Measurements from ENCODE around the gene NTMT1. TPM values are rescaled to one million over a fixed set of nuclear protein-coding genes. Genes with fewer than 3 reads are reported as not detected.

The NTMT1 gene
- total RNA-seq, 2 donors from 2014 or later, result 43.4 to 53.8 TPM

DNA sequence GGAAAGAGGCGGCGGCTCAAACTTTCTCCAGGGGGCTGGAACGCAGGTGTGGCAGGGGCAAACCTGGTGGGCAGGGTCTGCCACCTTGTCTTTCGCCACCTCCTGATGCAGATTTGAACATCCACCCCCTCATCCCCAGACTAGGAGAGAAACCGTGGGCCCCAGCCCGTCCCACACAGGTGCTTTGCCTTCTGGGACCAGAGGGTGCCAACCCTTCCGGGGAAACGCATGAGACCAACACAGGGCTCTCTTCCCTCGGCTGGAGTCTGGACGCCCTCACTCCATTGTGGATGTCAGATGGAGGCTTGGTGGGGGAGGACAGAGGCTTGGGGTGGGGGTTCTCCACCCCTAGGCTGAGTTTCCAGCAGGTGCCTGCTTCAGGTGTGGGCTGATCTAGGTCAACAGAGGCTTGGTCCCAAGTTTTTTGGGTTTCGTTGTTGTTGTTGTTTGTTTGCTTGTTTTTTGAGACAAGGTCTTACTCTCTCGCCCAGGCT lies 14.6 kb upstream of the NTMT1 start:
- DNase-seq (no peak), ATAC-seq (no peak)
- intact Hi-C loops (cut with DNase I), result loop anchor here (2.0 to 10.0 kb wide), 4 partner anchors 277 to 473 kb away; partner anchors contain the start of gene IER5L (in 1 of the 2)

DNA sequence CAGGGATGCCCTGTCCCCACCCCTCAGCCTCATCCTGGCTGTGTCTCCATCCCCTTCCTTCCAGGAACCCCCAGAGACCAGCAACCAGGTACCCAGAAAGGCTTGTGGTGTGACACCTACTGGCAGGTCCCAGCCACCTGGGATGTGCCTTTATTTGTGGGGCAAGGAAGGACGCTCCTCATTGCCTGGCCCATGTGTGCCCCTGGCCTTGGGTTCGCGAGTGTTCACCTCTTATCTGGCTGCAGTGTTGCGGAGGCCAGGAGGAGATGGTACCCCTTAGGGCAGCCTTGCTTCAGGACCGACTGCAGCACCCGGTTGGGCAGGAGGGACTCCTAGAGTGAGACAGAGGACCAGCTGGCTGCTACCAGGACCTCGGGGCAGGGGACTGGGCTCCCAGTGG lies 13.8 kb upstream of the NTMT1 start:
- intact Hi-C loops (cut with DNase I), result loop anchor here (10.0 kb wide), 2 partner anchors 277 to 437 kb away; partner anchors contain the start of gene IER5L (in 1 of the 2)
- no peak for ATAC-seq
- DNase-seq, result no peak

DNA sequence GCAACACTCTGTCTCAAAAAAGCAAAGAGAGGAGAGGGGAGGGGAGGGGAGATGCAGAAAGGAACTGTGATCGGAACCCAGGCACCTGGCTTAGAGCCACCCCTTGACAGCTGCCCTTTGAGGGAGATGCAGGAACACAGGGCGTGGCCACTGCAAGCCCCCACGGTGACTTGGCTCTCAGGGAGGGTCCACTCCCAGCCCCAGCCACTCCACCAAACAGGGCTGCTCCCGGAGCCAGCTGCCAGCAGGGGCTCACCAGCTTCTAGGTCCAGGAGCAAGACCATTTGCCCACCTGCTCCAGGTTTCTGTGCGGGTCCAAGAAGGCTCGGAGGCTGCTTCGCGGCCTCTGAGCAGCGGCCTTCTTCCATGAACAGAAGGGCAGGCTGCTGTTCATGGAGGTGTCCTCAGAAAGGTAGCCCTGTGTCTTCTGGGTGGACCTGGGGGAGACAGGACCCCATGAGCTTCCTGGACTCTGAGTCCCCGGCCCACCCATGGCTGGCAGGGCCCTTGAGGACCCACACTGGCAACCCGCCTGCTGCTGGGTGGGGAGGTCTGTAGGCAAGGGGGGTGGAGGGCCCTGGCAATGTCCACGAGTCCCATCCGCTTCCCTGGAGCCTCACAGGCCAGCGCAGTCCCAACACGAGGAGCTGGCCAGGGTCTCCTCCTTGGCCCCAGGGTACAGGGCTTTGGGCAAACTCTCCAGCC lies 13.0 kb upstream of the NTMT1 start:
- DNase-seq, result no peak

DNA sequence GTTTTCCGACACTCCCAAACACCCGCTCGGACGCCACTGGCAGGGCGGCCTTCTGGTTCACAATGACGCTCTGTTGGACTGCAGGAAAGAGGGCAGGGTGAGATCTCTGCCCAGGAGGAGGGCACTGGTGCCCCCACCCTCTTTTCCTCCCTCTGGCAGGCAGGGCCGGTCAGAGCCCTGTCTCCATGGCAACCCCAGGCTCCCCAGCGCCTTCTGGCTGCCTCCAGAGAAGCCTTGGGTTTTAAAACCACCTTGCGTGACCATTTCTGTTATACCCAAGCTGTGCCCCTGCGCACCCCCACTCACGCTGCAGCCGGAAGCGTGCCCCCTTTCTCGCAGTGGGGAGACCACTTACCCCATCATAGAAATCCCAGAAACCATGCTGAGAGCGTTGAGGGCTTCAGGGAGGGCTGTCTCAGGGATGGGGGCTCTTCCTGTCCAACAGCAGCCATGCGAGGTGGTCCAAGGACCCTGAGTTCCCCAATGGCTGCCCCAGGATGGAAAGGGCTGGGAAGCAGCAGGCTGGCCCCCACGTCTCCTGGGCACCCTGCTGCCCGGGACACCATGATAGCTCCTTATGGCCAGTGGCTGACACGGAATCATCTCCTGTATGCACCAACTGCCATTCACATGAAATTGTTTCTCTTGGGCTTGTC lies 12.3 kb upstream of the NTMT1 start:
- DNase-seq (no peak), ATAC-seq (peak in 1 of 2 donors; percentile 15)
- intact Hi-C loops (cut with DNase I), result loop anchor here (10.0 kb wide), 2 partner anchors 279 to 439 kb away; partner anchors contain the start of gene IER5L (in 1 of the 2)

More for the DNA sequence above, 13.0 kb upstream of the NTMT1 start:
- intact Hi-C loops (cut with DNase I), result loop anchor here (10.0 kb wide), 2 partner anchors 278 to 438 kb away; partner anchors contain the start of gene IER5L (in 1 of the 2)
- ATAC-seq, result no peak

DNA sequence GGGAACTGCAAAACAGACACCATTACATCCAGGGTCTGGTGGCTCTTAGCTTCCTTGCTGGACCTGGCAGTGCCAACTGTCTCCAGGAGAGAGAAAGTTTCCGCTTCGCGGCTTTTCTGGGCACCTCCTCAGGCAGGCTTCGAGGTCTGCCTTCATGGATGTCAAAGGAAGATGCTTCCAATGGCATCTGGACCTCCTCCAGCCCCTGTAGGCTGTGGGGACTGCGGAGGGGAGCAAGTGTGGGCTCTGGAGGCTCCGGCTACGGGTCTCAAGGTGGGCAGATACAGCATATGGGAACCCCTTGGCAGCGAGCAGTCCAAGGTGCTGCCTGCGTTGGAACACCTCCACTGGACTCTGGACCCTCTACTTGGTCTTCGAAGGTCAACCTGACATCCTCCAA lies 11.0 kb upstream of the NTMT1 start:
- intact Hi-C loops (cut with DNase I), result loop anchor here (10.0 kb wide), 2 partner anchors 280 to 440 kb away; partner anchors contain the start of gene IER5L (in 1 of the 2)
- ATAC-seq (no peak), DNase-seq (no peak)

DNA sequence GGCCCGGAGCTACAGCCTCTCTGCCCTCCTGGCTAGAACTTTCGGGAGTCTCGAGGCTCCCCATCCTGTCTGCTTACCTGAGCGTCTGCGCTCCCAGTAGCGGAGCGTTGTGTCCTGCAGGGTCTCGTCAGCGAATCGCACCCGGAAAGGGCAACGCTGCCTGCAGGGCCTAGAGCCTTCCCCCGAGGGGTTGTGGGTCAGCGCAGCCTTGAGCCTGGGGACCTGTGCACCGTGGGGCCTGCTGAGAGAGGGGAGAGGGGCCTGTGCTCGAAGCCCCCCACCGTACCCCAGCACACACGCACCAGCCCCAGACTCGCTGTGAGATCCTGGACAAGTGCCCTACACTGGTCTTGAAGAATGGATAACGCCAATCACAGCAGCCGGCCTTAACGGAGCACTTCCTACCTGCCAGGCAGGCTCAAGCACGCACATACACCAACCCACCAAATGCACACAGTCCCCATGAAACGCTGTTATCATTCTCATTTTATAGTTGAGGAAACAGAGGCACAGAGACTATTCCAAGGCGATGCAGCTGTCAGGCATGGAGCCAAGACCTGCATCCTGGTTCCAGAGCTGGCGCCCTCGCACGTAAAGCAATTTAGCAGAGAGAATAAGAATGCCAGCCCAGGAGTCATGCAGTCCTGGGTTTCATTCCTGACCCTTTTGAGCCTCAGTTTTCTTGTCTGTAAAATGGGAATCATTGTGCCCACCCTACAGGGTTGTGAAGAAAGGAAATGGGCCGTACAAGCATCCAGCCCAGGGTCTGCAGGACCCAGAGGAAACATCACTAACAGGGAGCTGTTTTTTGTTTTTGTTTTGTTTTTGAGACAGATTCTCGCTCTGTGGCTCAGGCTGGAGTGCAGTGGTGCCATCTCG lies 10.3 kb upstream of the NTMT1 start:
- ATAC-seq (no peak), DNase-seq (no peak)
- intact Hi-C loops (cut with DNase I), result loop anchor here (10.0 kb wide), 2 partner anchors 281 to 441 kb away; partner anchors contain the start of gene IER5L (in 1 of the 2)

DNA sequence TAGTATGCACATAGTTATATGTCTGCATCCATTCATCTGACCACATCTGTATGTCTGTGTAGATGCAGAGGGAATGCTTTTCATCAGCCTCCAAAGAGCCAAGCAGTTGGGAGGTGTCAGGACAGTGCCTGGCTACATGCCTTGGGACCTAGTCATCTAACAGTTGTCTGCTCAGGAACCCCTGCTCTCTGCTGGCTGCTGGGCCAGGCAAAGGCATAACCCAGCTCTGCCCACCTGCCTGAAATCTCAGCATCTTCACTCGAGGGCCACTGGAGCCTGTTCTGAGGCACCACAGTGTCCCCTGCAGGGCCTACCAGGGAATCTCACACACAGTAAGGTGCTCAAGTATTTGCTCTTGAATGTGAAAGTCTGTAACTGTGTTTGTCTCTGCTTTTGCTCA lies 8.8 kb upstream of the NTMT1 start:
- intact Hi-C loops (cut with DNase I), result loop anchor here (10.0 kb wide), 2 partner anchors 282 to 442 kb away; partner anchors contain the start of gene IER5L (in 1 of the 2)
- DNase-seq (no peak), ATAC-seq (peak in 1 of 2 donors; percentile 6)

DNA sequence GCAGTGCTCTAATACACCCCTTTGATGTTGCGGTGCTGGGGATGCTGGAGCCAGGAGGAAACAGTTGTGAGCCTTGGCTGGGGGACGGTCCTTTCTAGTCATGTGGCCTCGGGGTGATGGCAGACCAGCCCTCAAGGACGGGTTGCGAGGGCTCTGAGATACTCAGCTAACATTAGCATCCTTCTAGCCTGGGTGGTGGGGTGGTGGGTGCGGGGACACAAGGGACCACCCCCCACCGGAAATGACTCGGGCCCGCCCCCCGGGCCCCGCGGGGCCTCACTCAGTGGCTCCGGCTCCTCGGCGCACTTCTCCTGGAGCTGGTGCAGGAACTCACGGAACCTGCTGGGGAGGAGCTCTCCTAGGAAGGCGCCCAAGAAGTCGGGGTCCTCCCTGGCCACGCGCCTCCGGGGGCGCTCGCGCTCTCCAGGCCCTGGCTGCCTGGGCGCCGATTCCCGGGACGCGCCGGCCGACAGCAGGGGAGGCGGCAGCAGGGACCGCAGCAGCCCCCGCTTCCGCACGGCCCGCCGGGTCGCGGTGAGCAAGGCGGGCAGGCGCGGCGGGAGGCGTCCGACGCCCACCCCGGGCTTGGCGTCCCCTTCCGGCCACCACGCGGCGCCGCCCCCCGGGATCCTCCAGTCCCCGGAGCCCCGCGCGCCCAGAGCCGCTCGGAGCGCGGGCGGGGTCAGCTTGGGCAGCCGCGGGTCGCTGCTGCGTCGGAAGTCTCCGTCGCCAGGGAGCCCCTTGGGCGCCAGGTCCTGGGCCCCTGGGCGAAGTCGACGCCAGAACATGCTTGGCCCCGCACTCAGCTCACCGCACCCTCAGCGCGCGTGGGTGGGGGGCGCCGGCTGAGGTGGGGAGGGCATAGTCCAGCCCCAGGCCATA lies 5.9 kb upstream of the NTMT1 start:
- DNase-seq (no peak), ATAC-seq (peak; percentile 31 to 58)
- intact Hi-C loops (cut with DNase I), result loop anchor here (10.0 kb wide), 2 partner anchors 285 to 445 kb away; partner anchors contain the start of gene IER5L (in 1 of the 2)

DNA sequence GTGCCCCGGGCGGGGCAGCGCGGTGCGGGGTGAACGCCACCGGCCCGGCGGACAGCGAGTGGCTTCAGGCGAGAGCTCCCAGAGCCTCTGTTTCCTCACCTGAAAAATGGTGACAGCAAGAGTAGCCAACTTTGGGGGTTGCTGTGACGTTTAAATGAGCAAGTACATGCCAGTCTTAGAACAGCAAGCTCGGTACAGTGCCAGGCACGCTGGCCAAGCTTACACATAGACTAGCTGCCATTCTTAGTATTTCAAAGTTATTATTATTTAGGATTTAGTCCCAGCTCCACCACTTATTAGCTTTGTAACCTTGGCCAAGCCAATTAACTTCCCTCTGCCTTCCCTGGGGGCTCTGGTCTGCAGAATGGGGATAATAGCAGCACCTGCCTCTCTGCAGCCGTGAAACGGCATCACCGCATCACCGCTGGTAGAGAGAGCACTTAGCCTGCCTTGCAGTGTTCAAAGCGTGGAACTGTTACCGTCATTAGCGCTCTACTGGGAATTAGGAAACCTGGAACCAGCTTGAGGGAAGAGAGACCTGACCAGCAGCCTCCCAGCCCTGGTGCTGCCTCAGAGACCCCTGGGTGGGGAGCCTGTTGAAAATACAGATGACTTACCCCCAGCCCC lies 5.2 kb upstream of the NTMT1 start, which contains the start of gene C9orf50:
Gene C9orf50 (minus strand): TSS at position 433 of the 627 bp plus-strand sequence. CDS start 527 bp downstream, outside the sequence.
- ATAC-seq (no peak), DNase-seq (no peak)
- intact Hi-C loops (cut with DNase I), result no loop called here

DNA sequence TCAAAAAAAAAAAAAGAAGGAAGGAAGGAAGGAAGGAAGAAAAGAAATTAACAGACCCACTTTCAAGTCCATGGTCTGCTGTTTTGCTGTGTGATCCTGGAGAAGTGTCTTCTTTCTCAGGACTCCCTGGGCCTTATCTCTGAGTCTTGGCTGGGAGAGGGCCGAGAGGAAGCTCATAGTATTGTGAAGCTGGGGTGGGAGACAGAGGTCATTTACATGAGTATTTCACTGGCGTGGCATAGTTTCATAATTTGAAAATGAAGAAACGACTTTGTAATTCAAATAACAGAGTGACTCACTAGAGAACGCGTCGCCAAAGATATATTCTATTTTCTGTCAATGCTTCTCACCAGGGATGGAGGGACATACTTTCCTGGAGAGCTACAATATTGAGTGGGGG lies 2.6 kb upstream of the NTMT1 start:
- ATAC-seq (no peak), DNase-seq (no peak)
- intact Hi-C loops (cut with DNase I), result no loop called here

DNA sequence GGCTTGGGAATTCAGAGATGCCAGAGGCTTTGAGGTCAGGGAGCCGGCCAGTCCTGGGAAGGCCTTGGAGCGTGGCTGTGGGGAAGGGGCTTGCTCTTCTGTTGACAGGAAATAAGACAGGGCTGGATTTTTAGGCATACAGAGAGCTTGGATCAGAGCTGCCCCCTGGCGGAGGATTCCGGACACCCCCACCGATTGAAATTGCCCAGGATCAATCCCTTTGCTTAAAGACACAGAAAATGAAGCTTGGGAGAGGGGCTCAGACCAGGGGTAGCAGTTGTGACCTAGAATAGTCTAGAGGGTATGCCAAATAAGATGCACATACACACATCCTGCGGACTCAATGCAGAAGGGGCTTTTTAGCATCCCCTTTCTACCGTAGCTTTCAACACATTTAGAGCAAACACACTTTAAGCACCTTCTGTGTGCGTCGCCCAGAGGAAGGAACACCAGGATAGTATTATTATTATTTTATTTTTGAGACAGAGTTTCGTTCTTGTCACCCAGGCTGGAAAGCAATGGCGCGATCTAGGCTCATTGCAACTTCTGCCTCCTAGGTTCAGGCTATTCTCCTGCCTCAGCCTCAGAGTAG lies 1.7 kb upstream of the NTMT1 start:
- ATAC-seq, result no peak
- intact Hi-C loops (cut with DNase I), result no loop called here
- no peak for DNase-seq

DNA sequence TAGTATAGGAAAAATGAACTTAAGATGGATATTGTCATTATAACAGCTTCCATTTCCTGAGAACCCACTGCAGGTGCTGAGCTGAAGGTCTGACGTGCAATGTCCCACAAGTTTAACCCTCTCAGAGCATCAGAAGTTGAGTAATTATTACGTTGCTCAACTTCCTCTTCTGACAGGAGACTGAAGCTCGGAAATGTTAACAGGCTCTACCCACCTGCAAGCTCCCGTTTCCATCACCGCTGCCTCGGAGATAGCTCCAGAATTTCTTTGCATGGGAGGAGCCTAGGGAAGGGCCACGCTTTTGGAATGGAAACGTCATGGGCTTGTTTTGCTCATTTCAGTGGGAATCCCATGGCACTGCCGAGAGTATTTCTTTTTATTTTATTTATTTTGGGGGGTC lies 1.0 kb upstream of the NTMT1 start:
- ATAC-seq (no peak), DNase-seq (no peak)
- intact Hi-C loops (cut with DNase I), result no loop called here

DNA sequence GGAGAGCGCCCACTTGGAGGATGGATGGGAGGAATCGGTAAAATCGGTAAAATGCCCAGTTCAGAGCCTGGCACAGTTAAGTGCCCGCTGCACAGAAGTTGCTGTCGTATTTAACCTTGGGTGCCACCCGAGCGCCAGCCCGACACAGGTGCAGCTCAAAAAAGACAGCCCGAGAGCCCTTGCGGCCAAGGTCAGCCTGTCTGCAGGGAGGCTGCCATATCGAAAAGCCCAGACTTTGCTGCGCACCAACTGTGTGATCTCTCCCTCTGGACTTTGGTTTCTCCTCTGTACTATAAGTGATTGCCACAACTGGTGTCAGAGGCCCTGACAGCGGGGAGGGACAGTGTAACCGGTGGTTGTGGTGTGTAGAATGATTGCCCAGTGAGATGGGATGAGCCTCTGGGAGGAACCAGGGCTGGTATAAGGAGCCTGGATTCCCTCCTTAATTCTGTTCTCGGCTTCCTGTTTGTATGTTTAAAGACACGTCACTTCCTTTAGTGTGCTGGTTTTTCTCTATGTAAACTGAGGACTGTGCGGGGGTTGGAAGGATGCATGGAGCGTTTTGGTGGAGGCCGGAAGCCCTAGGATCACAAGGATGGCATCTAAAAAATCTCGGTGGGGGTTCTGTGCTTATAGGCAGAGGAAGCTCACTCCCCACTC lies 792 bp downstream of the NTMT1 start:
- peak; percentile 15 to 23 for ATAC-seq
- no peak for DNase-seq
- intact Hi-C loops (cut with DNase I), result no loop called here

DNA sequence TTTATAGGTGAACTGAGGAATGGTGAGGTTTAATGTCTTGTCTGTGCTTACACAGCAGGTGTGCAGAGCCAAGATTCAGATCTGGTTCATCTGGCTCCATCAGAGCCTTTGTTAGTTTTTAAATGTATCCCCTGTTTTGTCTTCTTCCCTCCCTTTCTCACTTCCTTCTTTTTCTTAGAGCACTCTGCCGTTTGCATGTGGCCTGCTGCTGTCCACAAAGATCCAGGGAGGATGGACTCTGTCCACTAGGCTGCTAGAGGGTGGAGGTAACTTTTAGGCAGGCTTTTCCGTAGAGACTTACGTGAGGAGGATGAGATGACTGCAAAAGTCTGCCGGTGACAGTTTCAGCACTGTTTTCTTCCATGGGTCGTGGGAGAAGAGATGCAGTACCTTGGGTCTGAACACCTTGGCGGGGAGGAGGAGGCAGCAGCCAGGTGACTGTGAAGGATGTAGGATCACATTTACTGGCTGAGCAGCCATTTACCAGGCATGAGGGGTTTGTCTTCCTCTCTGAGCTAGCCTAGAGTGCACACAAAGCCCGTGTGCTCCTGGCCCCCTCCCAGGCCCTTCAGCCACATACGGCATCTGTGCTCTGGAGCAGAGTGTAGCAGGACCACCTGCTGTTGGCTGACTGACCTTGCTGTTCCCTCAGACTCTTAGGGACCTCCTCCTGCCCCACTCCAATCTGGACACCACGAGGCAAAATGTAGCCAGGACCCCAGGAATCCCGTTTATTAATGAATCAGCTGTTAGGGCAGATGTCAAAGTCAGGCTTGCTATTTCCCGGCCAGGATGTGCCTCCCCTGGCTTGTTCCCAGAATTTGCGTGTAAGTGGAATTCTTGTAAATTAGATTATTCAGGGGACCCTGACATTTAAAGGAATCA lies 1.8 kb downstream of the NTMT1 start:
- intact Hi-C loops (cut with DNase I), result no loop called here
- DNase-seq (no peak), ATAC-seq (no peak)

DNA sequence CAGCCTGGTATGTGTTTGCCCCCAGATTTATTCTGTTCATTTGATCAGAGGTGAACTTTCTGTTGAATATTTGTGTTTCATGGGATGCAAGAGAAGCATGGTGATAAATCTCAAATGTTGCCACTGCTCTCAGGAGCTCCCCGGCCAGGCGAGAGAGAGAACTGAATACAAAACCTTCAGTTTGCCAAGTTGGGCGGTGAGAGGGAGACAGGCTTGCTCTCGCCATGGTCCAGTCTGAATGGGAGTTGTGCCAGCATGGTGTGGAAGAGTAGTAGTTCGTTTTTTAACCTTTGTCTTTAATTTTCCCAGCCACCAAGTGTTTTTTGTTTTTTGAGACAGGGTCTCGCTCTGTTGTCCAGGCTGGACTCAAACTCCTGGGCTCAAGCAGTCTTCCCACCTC lies 2.7 kb downstream of the NTMT1 start:
- DNase-seq (no peak), ATAC-seq (no peak)
- intact Hi-C loops (cut with DNase I), result no loop called here
